NCI-H146 treated with DMSO at 0.1 percent for 48 hours (cell line): ENCODE data around the gene KCNMA1.

Experiments
- DNase-seq: peaks from one replicate; lab custom pipeline; 2025; ENCODE audit not compliant: unreplicated experiment; lab: John Stamatoyannopoulos, UW

The KCNMA1 gene

GRCh38 chr10:77041636-77042258, 595.9 kb downstream of the KCNMA1 start:
- DNase-seq: no peak

- no peak for DNase-seq
Measured at GRCh38 chr10:77038407-77038806, 599.2 kb downstream of the KCNMA1 start.

DNA sequence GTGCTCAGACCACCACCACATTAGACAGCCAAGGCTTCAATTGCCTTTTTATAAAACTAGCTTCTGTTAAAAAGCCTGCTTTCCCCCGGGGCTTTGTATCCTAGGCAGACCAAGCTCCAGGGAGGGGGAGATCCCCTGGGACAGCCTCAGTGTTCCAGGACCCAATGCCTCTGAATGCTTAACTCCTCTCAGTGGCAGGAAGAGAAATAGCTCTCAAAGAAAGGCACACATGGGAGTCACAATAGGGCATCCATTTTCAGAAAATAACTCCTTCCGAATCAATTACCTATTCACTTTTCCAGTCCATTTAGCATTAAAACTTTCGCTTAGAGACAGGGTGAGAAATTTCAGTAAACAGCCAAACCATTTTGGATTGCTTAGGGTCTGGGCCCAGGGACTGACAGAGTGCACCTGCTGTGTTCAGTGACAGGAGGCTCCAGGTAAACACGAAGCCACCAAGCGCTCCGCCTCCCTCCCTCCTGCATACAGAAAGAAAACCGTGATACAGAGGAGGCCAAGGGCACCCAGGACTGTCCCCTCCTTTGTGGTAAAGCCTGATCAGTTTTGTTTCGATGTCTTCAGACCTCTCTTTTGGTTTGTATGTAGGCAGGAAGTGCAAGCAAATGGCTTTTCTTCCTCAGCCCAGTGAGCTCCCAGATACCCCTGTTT, 599.7 kb downstream of the KCNMA1 start:
- DNase-seq: peak; percentile 66

DNA sequence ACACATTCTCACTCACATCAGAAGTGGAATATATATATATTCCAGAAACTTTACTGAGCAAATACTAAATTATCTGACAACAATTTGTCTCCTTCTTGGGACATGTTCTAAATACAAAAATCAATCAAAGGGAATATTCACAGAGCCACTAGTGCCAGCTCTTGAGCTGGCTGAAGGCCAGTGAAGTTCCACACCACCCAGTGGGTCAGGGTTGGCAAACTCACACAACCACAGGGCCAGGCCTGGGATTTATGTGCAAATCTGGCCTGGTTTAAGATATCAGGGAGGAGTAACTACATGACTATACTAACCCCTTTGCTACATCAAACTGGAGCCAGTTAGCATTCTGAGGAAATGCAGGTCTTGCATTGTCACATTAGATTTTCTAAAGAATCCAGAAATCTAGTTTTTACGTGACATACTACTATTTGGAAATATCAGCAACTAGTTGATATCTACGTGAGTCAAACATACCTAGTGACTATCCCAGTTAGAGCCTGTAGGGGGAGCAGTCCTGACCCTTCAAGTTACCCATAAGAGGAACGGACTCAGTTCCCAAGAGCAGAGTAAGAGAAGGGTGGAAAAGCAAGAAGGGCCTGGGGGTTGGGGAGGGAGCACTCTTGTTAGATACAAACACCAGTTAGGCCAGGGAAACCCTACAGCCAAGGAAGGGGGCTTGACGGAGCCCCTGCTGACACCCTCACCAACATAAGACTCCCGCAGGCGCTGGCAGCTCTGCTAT, 600.4 kb downstream of the KCNMA1 start:
- DNase-seq: peak; percentile 10

GRCh38 chr10:77036276-77036675, 601.3 kb downstream of the KCNMA1 start:
- no peak for DNase-seq

GRCh38 chr10:77034795-77035194, 602.8 kb downstream of the KCNMA1 start:
- no peak for DNase-seq

DNA sequence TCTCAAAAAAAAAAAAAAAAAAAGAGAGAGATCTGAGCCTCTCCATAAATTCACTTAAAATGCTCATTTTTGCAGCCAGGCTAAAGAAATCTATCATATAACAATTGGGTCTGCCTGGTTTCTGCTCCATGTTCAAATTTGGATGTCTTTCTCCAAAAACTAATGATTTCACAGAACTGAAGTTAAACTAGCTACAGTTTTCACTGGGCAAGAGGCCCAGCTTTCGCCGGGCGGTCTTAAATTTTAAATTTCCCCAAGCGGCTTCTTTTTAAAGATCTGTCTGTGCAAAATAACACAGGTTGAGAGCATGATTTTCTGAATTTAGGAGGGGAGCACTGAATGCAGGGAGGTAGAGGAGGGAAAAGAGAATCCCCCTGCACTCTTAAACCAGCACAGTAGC, 603.4 kb downstream of the KCNMA1 start:
- DNase-seq: no peak

DNA sequence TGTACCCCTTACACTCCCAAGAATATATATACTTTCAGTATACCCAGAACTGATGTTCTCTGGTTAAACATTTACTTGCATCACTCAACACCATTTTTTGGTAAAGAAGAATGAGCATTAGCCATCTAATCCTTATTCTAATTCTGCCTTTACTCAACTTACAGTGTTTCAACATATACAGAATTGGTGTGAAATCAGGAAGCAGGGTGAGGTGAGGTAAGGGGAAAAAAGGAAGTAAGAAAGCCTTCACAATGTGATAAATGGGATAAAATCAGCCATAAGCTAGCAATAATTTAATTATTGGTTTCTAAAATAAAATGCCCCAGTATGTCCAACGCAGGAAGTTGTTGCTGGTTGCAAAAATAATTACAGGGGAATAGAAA, 605.4 kb downstream of the KCNMA1 start:
- no peak for DNase-seq

DNA sequence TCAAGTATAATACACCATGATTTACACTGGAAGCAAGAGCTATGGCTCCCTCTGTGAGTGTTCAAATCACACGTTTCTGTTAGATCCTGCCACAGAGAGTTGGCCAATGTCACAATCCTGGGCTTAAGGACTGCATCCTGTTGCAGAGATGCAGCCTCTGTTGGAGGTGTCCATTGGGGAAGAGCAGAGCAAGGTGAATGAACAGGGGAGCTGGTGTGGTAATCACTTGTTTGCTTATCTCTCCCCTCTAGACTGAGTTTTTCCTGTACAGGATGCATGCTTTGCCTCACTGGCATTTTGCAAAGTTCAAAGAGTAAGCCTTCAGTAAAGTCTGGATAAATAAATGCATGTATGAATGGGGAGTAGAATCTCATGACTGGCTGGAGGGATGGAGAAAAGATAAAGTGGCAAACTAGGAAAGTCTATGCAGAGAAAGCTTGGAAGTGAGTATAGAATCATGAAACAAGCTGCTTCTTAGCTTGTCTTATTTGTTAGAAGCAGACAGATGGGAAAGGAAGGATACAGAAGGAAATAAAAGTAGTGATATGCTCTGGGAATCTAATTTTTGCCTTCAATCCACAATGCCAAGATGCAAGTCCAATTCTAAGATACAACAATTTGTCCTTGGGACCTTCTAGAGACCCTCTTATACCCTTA, 605.9 kb downstream of the KCNMA1 start:
- DNase-seq: no peak

DNA sequence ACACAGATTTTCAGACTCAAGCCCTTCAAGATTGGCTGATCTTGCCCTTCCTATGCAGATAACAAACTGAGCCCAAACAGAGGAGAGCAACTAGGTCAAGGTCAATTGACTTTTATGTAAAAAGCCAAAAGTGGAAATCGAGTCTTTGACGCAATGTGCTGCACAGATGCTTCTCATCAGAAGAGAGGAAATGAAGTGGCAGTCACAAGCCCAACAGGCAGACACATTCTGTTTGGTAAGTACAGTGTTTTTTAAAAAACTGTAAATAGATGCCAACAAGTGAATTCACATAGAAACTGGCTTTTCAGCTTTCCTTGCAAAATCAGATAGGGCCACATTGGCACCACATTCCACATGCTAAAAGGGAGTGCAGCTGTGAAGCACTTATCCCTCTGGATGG, 606.6 kb downstream of the KCNMA1 start:
- no peak for DNase-seq

DNA sequence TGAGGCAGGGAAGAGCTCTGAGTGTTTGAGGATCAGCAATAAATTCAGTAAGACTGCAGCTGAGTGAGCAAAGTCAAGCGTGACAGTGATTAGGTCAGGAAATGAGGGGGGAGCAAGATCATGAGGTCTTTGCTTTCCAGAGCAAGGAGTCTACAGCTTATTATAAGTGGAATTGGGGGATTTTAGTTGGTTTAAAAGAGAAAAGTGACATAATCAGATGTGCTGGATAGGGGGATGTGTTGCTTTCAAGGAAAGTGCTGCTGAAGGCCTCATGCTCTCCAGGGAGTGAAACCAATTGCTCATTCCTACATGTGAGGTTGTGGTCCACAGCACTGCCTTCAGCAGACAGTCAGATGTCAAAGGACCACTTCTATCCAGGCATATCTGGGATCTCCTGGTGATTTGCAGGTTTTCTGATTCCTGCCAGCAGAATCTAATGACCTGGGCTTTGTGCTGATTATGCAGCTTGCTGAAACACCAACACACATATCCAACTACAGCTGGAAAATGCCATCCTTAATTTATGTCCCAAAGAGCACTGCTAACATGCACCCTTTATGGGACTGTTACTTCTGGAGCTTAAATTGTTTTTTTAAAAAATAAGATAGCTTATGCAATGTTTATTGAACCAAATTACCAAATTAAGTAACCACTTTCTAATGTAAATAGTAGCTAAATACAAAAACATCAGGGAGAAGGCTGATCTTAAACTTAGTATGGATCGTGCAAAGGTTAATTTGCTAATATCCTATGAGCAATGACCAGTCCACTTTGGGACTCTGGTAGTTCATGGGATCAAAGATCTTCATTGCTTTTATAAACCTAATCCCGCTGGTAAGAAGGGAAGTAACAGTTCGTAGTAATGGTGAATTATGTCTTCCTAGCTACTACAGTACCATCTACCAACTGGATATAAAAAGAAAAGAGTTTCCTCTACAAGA, 607.6 kb downstream of the KCNMA1 start:
- no peak for DNase-seq

GRCh38 chr10:77028042-77028441, 609.6 kb downstream of the KCNMA1 start:
- no peak for DNase-seq

GRCh38 chr10:77027576-77027975, 610.0 kb downstream of the KCNMA1 start:
- no peak for DNase-seq

- DNase-seq: peak; percentile 30
Measured at GRCh38 chr10:77027141-77027540, 610.5 kb downstream of the KCNMA1 start.

DNA sequence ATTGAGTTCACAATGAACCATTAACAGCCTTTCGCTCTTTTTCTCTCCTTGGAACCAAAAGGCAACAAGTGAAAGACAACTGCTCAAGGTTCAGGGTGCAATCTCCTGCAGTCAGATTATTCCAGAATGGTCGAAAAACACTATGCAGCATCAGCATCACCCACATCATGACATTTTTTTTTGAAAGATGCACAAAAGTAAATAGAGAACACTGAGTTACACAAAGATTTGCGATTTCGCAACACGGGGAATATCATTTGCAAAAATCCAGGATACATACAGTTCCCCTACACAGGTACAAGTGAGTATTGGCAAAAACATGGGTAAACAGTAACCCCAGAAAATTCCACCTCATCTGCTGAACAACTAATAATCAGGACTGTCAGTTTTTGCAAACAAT, 611.5 kb downstream of the KCNMA1 start:
- no peak for DNase-seq

- no peak for DNase-seq
Measured at GRCh38 chr10:77024461-77024860, 613.1 kb downstream of the KCNMA1 start.

GRCh38 chr10:77023396-77023795, 614.2 kb downstream of the KCNMA1 start:
- no peak for DNase-seq

- no peak for DNase-seq
Measured at GRCh38 chr10:77022671-77023070, 614.9 kb downstream of the KCNMA1 start.

DNA sequence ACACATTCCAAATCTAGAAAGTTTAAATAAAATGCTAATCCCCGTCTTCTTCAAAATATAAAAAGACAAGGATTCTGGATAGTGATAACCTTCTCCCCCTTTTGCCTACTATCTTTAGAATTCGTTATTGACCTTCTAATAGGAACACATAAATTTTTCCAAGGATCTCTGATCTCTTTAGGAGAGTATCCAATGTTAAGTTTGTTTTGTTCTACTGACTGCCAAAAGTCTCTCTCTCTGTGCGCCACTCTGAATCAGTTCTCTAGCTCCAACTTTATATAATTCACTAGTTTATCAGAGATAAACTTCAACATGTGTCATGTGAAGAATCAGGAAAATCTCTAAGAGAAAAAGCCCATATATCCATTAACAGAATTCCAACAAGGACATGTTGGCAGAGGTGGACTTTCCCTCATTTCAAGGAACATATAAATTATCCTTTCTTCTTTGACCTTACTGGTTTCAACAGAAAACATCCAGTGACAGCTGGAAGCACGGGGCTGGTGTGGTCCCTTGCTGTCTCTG, 615.6 kb downstream of the KCNMA1 start:
- no peak for DNase-seq

GRCh38 chr10:77020426-77021040, 617.1 kb downstream of the KCNMA1 start:
- DNase-seq: no peak
